Endothelial cell (in vitro differentiated cells): Measurements from ENCODE around the gene MGA. TPM values are rescaled to one million over a fixed set of nuclear protein-coding genes. Genes with fewer than 3 reads are reported as not detected.

Experiments used
- DNase-seq: peaks from one replicate; pipeline ENCODE4 v3.0.0; 2021; ENCODE audit warnings: low spot score
- H3K27ac Mint-ChIP-seq: one replicate; pipeline ENCODE4 v1.8.0; 2021; ENCODE audit warnings: mixed read lengths, inconsistent platforms; ENCODE audit not compliant: unreplicated experiment
- H3K27me3 Mint-ChIP-seq: one replicate; pipeline ENCODE4 v1.8.0; 2021; ENCODE audit warnings: mild to moderate bottlenecking, moderate library complexity, mixed read lengths, inconsistent platforms; ENCODE audit not compliant: unreplicated experiment
- H3K36me3 Mint-ChIP-seq: one replicate; pipeline ENCODE4 v1.8.0; 2021; ENCODE audit warnings: mild to moderate bottlenecking, low read depth, mixed read lengths, inconsistent platforms; ENCODE audit not compliant: unreplicated experiment
- H3K4me1 Mint-ChIP-seq: one replicate; pipeline ENCODE4 v1.8.0; 2021; ENCODE audit warnings: mild to moderate bottlenecking, mixed read lengths, inconsistent platforms; ENCODE audit not compliant: unreplicated experiment
- H3K4me3 Mint-ChIP-seq: one replicate; pipeline ENCODE4 v1.8.0; 2021; ENCODE audit warnings: mild to moderate bottlenecking, mixed read lengths, inconsistent platforms; ENCODE audit not compliant: unreplicated experiment
- H3K9me3 Mint-ChIP-seq: one replicate; pipeline ENCODE4 v1.8.0; 2021; ENCODE audit warnings: mixed read lengths, inconsistent platforms; ENCODE audit not compliant: unreplicated experiment
- total RNA-seq: library from RNA; stranded (reverse); fragmentation: NEBNext Ultra II Directional; extraction: Animal tissue kit (Norgen Biotek cat#: 25700); gene quantifications from one replicate; pipeline ENCODE4 v1.2.1, GENCODE V29; 2021; ENCODE audit not compliant: unreplicated experiment
- TF ChIP-seq, protein P1 (sequence below): fragments of 200-600 bp; sonication (generic); IDR thresholded peaks from one replicate; pipeline ENCODE4 v1.5.0; 2021; ENCODE audit warnings: antibody characterized with exemption; ENCODE audit not compliant: unreplicated experiment

Gene MGA
- total RNA-seq, 1 donor from 2014 or later = 48.0 TPM

DNA sequence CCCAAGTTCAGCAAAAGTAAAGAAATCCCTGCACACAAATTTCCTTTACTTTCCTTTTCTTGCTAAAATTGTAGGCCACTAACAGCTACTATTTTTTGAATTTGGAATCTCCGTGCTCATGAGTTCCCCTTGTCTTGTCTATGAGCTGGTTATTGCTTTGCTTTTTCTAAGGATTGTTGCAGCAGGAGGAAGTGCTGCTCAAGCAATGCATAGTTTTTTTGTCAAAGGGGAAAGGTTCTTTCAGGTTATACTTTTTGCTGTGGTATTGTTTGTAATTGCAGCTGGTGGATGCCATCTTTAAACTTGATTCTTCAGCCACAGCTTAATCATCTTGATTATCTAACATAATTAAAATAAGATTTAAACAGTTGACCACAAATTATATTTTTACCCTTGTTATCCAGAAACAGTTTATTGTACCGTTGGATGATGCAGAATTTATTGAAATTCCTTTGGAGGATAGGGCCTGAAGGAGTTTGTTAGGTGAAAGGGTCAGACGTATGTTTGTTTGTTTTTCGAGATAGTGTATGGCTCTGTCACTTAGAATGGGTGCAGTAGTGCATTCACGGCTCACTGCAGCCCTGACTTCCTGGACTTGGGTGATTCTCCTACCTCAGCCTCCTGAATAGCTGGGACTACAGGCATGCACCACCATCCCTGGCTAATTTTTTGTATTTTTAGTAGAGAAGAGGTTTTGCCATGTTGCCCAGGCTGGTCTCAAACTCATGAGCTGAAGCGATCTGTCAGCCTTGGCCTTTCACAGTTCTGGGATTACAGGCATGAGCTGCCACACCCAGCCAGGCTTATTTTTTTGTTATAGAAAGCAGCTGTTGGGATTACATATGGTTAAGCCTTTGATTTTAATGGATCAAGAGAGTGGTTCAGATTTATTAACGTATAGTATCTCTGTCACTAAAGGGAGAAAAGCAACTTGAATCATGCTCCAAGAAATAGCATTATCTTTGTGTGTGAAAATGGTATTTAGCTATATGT, 11.7 kb downstream of the MGA start:
- H3K9me3 Mint-ChIP-seq = no peaks in the 10 kb centered on the region
- no peak overlapping the region for H3K27ac Mint-ChIP-seq
- peaks cover 14% of the 10 kb centered on the region for H3K36me3 Mint-ChIP-seq
- no peak for DNase-seq
- no peak overlapping the region for H3K4me3 Mint-ChIP-seq
- H3K4me1 Mint-ChIP-seq = peaks cover 5% of the 10 kb centered on the region
- H3K27me3 Mint-ChIP-seq = peaks cover 3% of the 10 kb centered on the region
- TF ChIP-seq, protein P1, sequence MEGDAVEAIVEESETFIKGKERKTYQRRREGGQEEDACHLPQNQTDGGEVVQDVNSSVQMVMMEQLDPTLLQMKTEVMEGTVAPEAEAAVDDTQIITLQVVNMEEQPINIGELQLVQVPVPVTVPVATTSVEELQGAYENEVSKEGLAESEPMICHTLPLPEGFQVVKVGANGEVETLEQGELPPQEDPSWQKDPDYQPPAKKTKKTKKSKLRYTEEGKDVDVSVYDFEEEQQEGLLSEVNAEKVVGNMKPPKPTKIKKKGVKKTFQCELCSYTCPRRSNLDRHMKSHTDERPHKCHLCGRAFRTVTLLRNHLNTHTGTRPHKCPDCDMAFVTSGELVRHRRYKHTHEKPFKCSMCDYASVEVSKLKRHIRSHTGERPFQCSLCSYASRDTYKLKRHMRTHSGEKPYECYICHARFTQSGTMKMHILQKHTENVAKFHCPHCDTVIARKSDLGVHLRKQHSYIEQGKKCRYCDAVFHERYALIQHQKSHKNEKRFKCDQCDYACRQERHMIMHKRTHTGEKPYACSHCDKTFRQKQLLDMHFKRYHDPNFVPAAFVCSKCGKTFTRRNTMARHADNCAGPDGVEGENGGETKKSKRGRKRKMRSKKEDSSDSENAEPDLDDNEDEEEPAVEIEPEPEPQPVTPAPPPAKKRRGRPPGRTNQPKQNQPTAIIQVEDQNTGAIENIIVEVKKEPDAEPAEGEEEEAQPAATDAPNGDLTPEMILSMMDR = no peak

DNA sequence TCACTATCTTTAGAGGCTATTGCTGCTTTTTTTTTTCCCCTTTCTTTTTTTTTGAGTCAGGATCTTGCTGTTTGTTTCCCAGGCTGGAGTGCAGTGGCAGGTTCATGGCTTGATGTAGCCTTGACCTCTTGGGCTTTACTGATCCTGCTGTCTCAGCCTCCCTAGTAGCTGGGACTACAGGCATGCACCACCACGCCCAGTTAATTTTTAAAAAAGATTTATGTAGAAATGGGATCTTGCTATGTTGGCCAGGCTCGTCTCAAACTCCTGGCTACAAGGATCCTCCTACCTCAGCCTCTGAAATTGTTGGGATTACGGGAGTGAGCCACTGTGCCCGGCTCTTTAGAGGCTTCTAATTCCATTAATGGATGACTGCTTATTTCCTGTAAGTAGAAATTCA, 15.1 kb downstream of the MGA start:
- H3K4me3 Mint-ChIP-seq = no peak overlapping the region
- DNase-seq = no peak
- H3K27me3 Mint-ChIP-seq = no peaks in the 10 kb centered on the region
- TF ChIP-seq, protein P1 = no peak
- no peaks in the 10 kb centered on the region for H3K9me3 Mint-ChIP-seq
- peaks cover under 1% of the 10 kb centered on the region for H3K36me3 Mint-ChIP-seq
- peaks cover 5% of the 10 kb centered on the region for H3K4me1 Mint-ChIP-seq
- H3K27ac Mint-ChIP-seq = no peak overlapping the region

DNA sequence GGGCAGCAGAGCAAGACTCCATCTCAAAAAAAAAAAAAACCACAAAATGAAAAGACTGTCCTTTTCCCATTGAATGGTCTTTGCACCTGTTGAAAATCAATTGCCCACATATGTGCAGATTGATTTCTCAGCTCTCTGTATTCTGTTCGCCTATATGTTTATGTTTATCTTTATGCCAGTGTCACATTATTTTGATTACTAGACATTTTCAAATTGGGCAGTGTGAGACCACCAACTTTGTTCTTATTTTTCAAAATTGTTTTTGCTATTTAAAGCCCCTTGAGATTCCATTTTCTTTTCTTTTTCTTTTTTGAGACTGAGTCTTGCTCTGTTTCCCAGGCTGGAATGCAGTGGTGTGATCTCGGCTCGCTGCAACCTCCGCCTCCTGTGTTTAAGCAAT, 18.5 kb downstream of the MGA start:
- Mint-ChIP-seq H3K4me3 (no peak overlapping the region), H3K36me3 (no peaks in the 10 kb centered on the region), H3K27ac (no peak overlapping the region), H3K4me1 (no peaks in the 10 kb centered on the region), H3K9me3 (no peaks in the 10 kb centered on the region), H3K27me3 (peaks cover 1% of the 10 kb centered on the region)
- DNase-seq = no peak
- TF ChIP-seq, protein P1 = no peak

DNA sequence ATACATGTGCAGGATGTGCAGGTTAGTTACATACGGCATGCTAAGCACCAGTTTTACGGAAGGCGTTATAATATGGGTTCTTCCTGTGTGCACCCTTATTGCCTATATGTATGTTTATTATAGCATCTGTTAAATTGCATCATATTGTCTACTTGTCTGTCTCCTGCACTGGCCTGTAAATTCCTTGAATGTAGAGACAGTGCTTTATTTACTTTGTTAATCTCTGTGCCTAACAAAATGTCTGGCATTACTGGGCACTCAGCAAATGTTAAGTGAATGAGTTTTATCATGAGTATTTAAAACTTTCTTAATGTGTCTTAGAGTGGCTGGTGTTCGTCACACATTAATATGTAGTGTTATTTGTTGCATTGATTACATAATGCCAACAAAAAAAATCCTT, 23.8 kb downstream of the MGA start:
- Mint-ChIP-seq H3K9me3 (no peaks in the 10 kb centered on the region), H3K27ac (no peak overlapping the region), H3K36me3 (no peaks in the 10 kb centered on the region), H3K4me1 (peaks cover 6% of the 10 kb centered on the region), H3K27me3 (peaks cover 1% of the 10 kb centered on the region), H3K4me3 (no peak overlapping the region)
- TF ChIP-seq, protein P1 = no peak
- no peak for DNase-seq

DNA sequence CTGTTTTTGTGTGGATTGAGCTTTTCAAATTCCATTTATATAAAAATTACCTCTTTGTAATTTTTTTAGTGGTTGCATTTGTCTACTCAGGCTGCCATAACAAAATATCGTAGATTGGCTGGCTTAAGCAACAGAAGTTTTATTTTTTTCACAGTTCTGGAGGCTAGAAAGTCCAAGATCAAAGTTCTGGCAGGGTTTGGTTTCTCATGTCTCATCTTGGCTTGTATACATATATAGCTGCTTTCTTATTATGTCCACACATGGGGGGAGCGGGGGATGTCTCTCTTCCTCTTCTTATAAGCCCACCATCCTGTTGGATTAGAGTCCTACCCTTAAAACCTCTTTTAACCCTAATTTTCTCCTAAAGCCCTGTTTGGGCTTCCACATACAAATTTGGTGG, 28.5 kb downstream of the MGA start:
- Mint-ChIP-seq H3K27ac (peak overlapping the region; percentile 11), H3K4me3 (no peak overlapping the region), H3K27me3 (no peaks in the 10 kb centered on the region), H3K36me3 (no peaks in the 10 kb centered on the region), H3K9me3 (no peaks in the 10 kb centered on the region), H3K4me1 (peaks cover 13% of the 10 kb centered on the region)
- TF ChIP-seq, protein P1 = no peak
- no peak for DNase-seq
